ENCODE results near the gene NCF2. TPM values are rescaled to one million over a fixed set of nuclear protein-coding genes. Genes with fewer than 3 reads are reported as not detected.
A peak's percentile ranks its signal among the peaks of the same experiment; 100 is the strongest.

NCF2 gene
- total RNA-seq, 1 experiment from 2014 or later: 5.4 TPM

GRCh38 chr1:183612407-183612806 lies 22.1 kb upstream of the NCF2 start:
- DNase-seq (ENCODE audit: low read depth): no peak

- DNase-seq (ENCODE audit: low read depth): no peak
Measured at GRCh38 chr1:183611021-183611420, 20.8 kb upstream of the NCF2 start.

GRCh38 chr1:183609759-183610452 lies 19.6 kb upstream of the NCF2 start:
- peak; percentile 70 for DNase-seq (ENCODE audit: low read depth)

GRCh38 chr1:183609313-183609712 lies 19.1 kb upstream of the NCF2 start:
- peak; percentile 74 for DNase-seq (ENCODE audit: low read depth)

GRCh38 chr1:183607322-183607980 lies 17.2 kb upstream of the NCF2 start:
- DNase-seq (ENCODE audit: low read depth): no peak

GRCh38 chr1:183605904-183606303 lies 15.6 kb upstream of the NCF2 start:
- no peak for DNase-seq (ENCODE audit: low read depth)

- no peak for DNase-seq (ENCODE audit: low read depth)
Measured at GRCh38 chr1:183604815-183605214, 14.6 kb upstream of the NCF2 start.

GRCh38 chr1:183604038-183604808 lies 14.0 kb upstream of the NCF2 start:
- DNase-seq (ENCODE audit: low read depth): peak; percentile 98

- no peak for DNase-seq (ENCODE audit: low read depth)
Measured at GRCh38 chr1:183602510-183602909, 12.3 kb upstream of the NCF2 start.

- DNase-seq (ENCODE audit: low read depth): no peak
Measured at GRCh38 chr1:183600634-183601033, 10.4 kb upstream of the NCF2 start.

GRCh38 chr1:183600136-183600535 lies 9.9 kb upstream of the NCF2 start:
- peak; percentile 87 for DNase-seq (ENCODE audit: low read depth)

- DNase-seq (ENCODE audit: low read depth): no peak
Measured at GRCh38 chr1:183598386-183598785, 8.1 kb upstream of the NCF2 start.

- DNase-seq (ENCODE audit: low read depth): no peak
Measured at GRCh38 chr1:183597656-183598347, 7.5 kb upstream of the NCF2 start.

GRCh38 chr1:183596500-183596899 lies 6.2 kb upstream of the NCF2 start:
- DNase-seq (ENCODE audit: low read depth): no peak

GRCh38 chr1:183595537-183595936 lies 5.3 kb upstream of the NCF2 start:
- no peak for DNase-seq (ENCODE audit: low read depth)

GRCh38 chr1:183593356-183593755 lies 3.1 kb upstream of the NCF2 start:
- DNase-seq (ENCODE audit: low read depth): no peak

GRCh38 chr1:183592733-183593132 lies 2.5 kb upstream of the NCF2 start:
- no peak for DNase-seq (ENCODE audit: low read depth)

GRCh38 chr1:183589874-183590243 lies 400 bp downstream of the NCF2 start:
- DNase-seq (ENCODE audit: low read depth): no peak

- DNase-seq (ENCODE audit: low read depth): no peak
Measured at GRCh38 chr1:183589384-183589783, 875 bp downstream of the NCF2 start.

GRCh38 chr1:183588827-183589226 lies 1.4 kb downstream of the NCF2 start:
- no peak for DNase-seq (ENCODE audit: low read depth)

GRCh38 chr1:183586926-183587325 lies 3.3 kb downstream of the NCF2 start:
- DNase-seq (ENCODE audit: low read depth): no peak

GRCh38 chr1:183586455-183586854 lies 3.8 kb downstream of the NCF2 start:
- no peak for DNase-seq (ENCODE audit: low read depth)
